Measurements from ENCODE around the gene EMC8.
"Not testable (repeated sequence)": the region's sequence is repeated elsewhere in the genome, so short reads cannot be mapped to it uniquely, and the experiment has no call there.

The EMC8 gene

DNA sequence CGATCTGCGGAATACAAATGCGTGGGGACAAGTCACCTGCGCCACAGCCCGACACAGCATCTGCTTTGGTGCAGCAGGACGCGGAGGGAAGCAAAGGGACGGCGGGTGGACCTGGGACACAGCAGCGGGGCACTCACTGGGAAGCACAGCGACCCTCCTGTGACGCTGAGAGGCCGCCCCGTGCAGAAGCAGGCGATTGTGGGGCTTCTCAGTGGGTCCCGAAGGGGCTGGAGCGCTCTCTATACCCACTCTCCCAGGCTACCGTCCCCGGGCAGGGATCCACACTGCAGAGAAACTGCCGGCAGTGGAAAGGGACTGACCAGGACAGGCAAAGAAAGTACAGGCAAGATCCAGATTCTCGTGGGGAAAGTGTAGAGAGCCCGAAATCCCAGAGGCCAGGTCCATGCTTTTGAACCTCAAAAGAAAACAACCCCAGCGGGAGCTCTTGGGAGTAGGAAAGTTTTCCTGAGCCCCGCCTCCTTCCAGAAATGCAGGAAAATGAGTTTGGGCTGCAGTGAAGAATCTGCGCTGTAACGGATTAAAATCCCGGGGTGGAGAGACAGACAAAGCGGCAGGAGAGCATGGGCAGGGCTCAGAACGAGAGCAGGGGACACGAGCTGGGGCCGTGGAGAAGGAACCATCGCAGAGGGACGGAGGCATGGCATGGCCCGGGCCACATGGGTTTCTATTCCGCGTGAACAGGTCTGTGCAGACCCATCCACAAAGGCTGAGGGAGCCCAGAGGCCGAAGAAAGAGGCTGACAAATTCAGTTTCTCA, 12.9 kb upstream of the EMC8 start:
- no peak for DNase-seq

DNA sequence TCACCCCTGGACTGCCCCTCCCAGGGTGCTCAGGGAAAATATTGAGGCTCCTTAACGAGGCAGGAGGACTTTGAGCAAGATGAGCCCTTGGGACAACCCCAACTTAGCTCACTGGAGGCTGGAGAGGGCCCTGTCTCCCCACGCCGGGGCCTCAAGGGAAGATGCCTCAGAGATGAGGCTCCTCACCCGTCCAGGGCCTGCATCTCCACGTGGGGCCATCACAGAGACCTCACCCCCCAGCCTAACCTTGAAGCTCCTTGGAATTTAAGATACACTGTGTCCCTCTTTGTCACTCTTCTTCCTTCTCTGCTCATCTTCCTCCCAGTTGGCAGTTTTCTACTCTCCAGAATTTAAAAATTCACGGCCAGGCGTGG, 11.4 kb upstream of the EMC8 start:
- DNase-seq: no peak

DNA sequence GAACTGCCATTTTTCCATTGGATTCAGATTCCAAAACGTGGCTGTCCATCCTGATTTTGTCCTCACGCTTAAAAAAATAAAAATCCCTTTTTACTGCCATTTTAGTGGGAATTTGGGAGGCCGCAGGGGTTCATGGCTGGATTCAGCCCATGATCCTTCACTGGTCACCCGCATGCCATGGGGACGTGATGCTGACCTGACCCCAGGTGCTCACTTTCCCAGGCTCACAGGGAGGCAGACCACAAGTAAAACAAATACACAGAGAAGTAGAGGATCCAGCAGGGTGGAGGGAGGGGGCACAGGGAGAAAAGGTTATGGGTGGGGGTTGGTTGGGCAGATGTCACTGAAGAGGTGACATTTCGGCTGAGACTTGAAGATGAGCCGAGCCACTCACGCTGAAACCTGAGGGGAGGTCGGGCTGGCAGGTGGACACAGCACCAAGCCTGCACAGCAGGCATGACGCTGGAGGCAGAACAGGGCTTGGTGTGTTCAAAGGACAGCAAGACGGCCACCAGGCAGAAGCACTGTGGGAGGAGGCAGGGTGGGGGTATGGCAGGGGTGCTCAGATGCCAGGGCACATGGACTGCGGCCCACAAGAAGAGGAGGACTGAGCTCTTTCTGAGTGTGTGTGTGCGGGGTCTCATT, 10.9 kb upstream of the EMC8 start:
- no peak for DNase-seq

- no peak for DNase-seq
These were observed 10.3 kb upstream of the EMC8 start for GRCh38 chr16:85809645-85810044.

GRCh38 chr16:85808926-85809325, 9.6 kb upstream of the EMC8 start:
- DNase-seq: no peak

GRCh38 chr16:85808104-85808503, 8.8 kb upstream of the EMC8 start:
- DNase-seq: not testable (repeated sequence)

DNA sequence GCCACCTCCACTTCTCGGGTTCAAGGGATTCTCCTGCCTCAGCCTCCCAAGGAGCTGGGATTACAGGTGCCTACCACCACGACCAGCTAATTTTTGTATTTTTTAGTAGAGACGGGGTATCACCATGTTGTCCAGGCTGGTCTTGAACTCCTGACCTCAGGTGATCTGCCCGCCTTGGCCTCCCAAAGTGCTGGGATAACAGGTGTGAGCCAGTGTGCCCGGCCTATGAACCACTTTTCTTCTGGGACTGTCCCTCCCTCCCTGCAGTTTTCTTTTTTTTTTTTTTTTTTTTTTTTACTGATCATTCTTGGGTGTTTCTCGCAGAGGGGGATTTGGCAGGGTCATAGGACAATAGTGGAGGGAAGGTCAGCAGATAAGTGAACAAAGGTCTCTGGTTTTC, 8.0 kb upstream of the EMC8 start:
- not testable (repeated sequence) for DNase-seq

DNA sequence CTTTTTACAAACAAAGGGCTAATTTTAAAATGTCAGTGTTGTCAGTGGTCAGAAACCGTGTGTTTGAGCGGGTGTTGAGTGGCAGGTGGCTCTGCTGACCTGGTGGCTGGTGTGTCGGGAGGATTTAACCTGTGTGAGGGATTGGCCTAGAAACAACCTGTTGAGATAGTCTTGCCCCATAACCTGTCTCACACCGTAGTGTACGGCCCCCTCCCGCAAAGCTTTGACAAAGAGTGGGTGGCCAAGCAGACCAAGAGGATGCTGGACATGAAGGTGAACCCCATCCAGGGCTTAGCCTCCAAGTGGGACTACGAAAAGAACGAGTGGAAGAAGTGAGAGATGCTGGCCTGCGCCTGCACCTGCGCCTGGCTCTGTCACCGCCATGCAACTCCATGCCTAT, 7.2 kb upstream of the EMC8 start:
- no peak for DNase-seq

- DNase-seq: no peak
These were observed 6.2 kb upstream of the EMC8 start for GRCh38 chr16:85805442-85806045.

- no peak for DNase-seq
These were observed 4.2 kb upstream of the EMC8 start for GRCh38 chr16:85803570-85803969.

DNA sequence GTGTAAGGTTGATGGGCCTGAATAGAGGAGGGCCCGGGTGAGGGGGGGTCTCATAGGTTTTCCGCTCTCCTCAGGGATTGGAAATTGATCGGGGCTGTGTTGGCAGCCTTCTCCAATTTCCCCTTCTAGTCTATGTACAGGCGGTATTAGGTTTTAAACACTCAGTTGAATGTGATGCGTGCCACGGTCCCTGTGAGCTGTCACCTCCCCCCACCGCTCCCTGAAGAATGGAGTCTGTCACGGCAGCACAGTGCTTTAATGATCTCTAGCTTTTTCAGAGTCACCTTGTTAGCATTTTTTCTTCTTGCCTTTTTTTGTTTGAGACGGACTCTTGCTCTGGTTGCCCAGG, 951 bp upstream of the EMC8 start:
- DNase-seq: no peak

DNA sequence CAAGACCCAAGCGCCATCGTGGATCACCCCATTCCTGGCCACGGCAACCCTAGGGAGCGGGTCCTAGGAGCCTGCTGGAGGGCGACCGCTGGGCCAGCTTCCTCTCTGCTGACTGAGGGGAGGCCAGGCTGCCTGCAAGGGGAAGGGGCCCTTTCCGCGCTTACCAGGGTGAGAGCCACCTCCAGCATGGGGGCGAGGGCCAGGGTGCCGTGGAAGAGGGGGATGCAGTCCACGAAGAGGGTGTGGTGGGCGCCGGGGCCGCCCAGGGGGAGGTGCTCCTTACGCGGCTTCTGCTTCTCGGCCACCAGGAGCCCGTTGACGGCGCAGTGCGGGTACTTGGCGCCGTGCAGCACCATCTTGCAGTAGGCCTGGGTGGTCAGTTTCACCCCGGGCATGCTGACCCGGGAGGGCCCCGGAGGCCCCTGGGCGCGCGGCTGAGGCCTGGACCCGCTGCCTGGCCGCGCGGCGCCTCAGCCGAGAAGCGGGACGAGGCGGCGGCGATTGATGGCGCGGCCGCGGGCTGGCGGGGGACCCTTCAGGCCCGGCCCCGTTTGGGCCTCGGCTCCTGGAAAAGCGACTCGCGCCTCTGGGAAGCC, 345 bp downstream of the EMC8 start:
- DNase-seq: peak; percentile 13

DNA sequence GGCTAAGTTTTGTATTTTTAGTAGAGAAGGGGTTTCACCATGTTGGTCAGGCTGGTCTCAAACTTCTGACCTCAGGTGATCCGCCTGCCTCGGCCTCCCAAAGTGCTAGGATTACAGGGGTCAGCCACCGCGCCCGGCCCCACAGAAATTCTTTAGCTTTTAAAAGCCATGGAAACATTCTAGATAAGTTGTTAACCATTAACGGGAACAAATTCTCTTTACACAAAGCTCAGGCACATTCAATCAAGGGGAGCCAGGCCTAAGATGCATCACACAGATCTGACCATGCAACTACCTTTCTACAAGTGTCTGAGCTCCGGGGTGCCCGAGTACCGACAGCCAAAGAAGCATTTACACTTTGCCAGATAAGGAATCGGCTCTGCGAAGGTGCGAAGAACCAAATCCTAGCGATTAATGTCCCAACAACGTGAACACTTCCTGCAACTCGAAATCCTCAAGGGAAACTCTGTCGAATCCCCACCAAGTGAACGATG, 1.0 kb downstream of the EMC8 start:
- no peak for DNase-seq

DNA sequence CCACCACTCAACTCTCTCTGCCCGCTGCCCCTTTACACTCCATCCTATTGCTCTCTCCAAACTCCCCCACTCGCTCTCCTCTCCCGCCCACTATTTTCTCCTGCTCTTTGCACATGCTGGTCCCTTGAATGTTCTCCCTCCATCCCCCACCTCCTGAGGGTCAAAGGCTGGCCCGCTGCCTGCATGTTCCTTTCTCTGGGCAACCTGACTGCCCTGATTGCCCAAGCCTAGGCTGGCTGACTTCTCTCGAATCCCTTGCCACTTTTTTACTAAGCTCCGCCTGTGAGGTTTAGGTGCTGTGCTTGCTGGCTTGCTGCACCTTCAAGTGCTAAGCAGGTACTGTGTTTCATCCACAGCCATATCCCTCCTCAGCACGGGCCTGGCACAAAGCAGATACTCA, 2.7 kb downstream of the EMC8 start:
- no peak for DNase-seq

DNA sequence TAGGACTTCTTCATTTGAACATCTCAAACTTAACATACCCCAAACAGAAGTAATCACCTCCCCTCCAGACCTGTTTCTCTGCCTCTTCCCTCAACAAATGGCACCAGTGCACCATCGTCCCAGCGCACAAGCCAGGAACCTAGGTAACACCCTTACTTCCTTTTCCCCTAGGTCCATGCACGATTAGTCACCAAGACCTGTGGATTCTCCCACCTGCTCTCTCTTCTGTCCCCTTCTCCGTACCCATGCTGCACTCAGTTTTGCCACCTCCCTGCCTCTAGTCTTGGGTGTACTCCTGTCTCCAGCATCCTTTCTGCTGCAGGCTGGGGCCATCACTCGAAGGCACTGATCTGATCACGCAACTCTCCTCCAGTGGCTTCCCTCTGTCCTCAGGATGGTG, 3.2 kb downstream of the EMC8 start:
- no peak for DNase-seq

DNA sequence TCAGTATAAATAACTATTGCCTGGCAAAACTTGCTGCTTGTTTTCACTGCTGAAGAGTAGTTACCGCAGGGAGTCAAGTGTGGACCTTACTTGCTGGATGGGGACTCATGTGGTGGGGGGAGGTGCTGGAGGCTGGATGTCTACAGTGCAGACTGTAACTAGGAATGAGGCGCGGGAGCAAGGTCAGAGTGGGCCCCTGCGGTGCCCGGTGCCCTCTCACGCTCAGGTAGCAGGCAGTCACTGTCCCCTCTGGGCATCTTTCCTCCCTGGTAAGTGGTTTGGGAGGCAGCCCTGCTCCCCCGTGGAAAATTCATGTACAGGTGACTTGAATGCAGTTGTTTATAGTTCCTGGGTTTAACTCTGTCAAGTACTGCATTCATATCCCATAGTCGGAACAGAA, 4.6 kb downstream of the EMC8 start:
- DNase-seq: no peak

GRCh38 chr16:85793662-85794298, 5.6 kb downstream of the EMC8 start:
- no peak for DNase-seq

DNA sequence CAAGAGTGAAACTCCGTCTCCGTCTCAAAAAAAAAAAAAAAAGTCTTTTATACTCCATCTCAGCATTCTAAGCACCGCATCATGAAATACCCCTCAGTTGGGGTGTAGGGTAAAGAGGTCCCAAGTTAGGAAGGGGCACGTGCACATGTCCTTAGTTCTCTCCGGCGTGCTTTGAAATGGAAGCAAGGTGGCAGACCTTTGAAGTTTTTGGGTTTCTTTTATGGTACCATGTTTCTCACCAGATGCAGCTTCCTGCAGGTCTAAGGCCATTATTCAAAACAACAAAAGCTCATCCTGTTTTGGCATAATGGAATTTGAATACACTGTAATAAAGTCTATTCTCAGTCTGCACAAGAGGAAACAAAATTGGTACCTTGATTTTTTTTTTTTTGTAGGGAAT, 9.6 kb downstream of the EMC8 start:
- DNase-seq: no peak

DNA sequence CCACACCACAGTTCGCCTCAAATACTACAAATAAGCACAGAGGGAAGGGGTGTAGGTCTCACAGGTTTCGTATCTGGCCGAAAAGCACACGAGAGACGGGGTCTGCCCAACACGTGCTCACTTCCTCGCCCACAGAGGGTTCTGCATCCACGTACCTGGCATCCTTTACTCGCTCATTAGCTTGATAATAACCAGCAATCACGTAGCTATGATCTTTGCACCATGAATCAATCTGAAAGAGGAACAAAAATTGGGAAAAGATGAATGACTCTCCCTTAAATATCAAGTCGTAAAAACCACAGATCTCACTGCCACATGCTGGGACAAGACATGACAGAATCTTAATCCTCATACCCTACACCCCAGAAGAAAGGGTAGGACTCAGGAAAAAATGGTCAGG, 10.5 kb downstream of the EMC8 start:
- no peak for DNase-seq

DNA sequence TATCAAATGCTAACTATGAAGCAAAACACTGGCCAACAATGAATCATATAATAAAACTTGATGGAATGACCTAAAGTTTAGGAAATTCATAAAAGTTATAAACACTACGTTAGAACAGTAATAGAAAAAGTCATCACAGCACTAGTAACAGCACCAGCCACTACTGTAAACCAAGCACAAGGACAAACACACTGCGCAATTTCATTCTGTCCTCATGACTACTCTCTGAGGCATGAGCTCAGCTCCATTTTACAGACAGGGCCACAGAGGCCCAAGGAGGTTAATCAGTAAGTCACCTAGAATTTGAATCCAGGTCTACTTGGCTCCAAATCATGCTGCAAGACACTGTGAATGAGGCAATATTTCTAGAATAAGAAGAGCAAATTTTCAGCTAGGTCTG, 13.4 kb downstream of the EMC8 start:
- no peak for DNase-seq

GRCh38 chr16:85784813-85785212, 14.5 kb downstream of the EMC8 start:
- DNase-seq: no peak

- no peak for DNase-seq
These were observed 15.9 kb downstream of the EMC8 start for GRCh38 chr16:85783441-85783840.

DNA sequence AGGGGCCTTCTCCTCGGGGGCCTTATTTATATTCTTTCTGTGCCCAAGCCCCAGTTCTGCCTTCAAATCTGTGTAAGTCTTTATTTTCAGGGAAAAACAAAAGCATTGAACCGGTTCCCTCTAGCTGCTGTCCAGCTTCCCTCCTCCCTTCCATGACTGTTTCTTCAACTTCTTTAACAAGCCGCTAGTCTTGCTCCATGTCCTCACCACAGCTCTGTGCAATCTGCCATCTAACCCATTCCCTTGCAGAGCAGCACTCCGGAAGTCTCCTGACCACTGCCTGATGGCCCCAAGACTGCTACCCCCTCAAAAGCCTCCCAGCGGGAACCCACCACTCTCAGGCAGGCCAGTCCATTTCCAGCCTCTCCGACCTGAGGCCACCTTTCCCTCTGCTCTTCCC, 16.9 kb downstream of the EMC8 start:
- DNase-seq: no peak

Measured in fibroblast of upper back skin (primary cell).